Pancreas (tissue), 10 donors: ENCODE measurements around the gene PRKD1. TPM values are rescaled to one million over a fixed set of nuclear protein-coding genes. Genes with fewer than 3 reads are reported as not detected.

Source experiments
- ATAC-seq, 4 donors: fragments of 200-7000 bp; cut with Tn5 transposase; one replicate each; pipeline versions ENCODE4 v1.8.0 to v1.9.1; 2020; ENCODE audit warnings: mild to moderate bottlenecking in 4 of 4, moderate library complexity in 4 of 4
- DNase-seq, 6 donors: peaks; one replicate each; pipeline ENCODE4 v3.0.0-alpha.2; 2020
- FAIRE-seq: peaks from 2 replicates; lab custom pipeline; 2012; peaks lifted over from hg19 to GRCh38; lab: Jason Lieb, UNC
- H3K27ac ChIP-seq, 4 donors: fragments of 200-600 bp; sonication (generic); 1 replicate in 3 of 4; 2 replicates in 1 of 4; pipeline versions ENCODE4 v1.5.0 to v1.8.0; 2020
- H3K27me3 ChIP-seq, 4 donors: fragments of 200-600 bp; one replicate each; pipeline ENCODE4 v1.8.0; 2021
- H3K36me3 ChIP-seq, 3 donors: fragments of 200-600 bp; sonication (generic) in 1 of 3; one replicate each; pipeline versions ENCODE4 v1.5.0 to v1.8.0; 2020 to 2021
- H3K4me1 ChIP-seq, 3 donors: fragments of 200-600 bp; one replicate each; pipeline ENCODE4 v1.8.0; 2021
- H3K4me3 ChIP-seq, 4 donors: fragments of 200-600 bp; sonication (generic) in 2 of 4; one replicate each; pipeline versions ENCODE4 v1.5.0 to v1.8.0; 2020 to 2021
- H3K9me3 ChIP-seq, 4 donors: fragments of 200-600 bp; one replicate each; pipeline ENCODE4 v1.8.0; 2021
- CTCF ChIP-seq, 4 donors: fragments of 200-600 bp; sonication (generic) in 3 of 4; IDR thresholded peaks; one replicate each; pipeline versions ENCODE4 v1.5.0 to v1.8.0; 2021; ENCODE audit warnings: antibody characterized with exemption in 4 of 4
- WGBS, 2 donors: extraction: QIAGEN DNeasy Blood & Tissue Kit; methylation state at CpG; one replicate each; pipeline ENCODE4 v1.1.7; 2013; 5-methylcytosine and 5-hydroxymethylcytosine counted together
- intact Hi-C, 3 donors: fragments of 100-400 bp; cut with DNase I; formaldehyde crosslinking; loops; one replicate each; pipeline versions ENCODE4 v1.11.1 to v1.14.2; 2022
- polyA plus RNA-seq, 2 donors: library from polyadenylated mRNA; stranded (reverse); fragments of 200-250 nt; gene quantifications; one replicate each; pipeline ENCODE4 v1.2.3, GENCODE V29; 2013
- total RNA-seq, 6 donors: library from RNA; stranded (reverse); fragmentation: NEBNext Ultra II Directional in 4 of 6; extraction: Animal tissue kit (Norgen Biotek cat#: 25700) in 4 of 6; gene quantifications; one replicate each; pipeline versions ENCODE4 v1.2.1 to v1.2.4, GENCODE V29; 2021 to 2023
- donor health status: healthy with polysubstance abuse.
- donor health status: DM: no; HTN: no; CAD: no; lungs with moderate emphysema.
- donor health status: DM: no; HTN: no; CAD: no.
- donor health status: control.
- donor health status: control.
- donor health status: Bipolar disorder and iron deficiency.
- donor health status: DM: yes; HTN: yes; CAD: no.
- donor health status: DM: no; HTN: no; CAD: no.
- donor health status: DM: no; HTN: no; CAD: no.
- donor health status: DM: yes; HTN: yes; CAD: no.

Gene PRKD1
- total and polyA plus RNA-seq, 8 donors: 3.1 to 13.2 (median 4.2) TPM

DNA sequence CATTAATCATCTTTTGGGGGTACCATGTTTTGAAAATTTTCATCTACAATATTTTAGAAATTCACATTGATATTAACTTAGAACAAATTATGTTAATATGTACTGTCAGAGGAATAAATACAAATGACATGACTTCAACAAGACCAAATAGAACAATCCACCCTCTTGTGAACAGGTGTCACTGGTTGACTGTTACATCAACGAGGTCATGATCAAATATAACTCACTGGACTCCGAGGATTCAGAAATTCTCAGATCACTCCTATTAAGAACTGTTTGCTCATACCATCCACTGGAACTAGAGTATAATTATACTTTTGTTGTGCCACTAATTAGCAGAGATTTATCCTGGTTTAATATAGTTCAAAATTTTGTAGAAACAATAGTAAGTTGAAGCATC is 318.8 kb downstream of the PRKD1 start:
- no peak for FAIRE-seq
- no peak for TF ChIP-seq CTCF (IDR thresholded peaks at IDR 0.05)
- Histone ChIP-seq H3K9me3 (no peaks in the 10 kb centered on the region), H3K4me1 (peaks cover 0 to 11% (median 0%) of the 10 kb centered on the region in 3 donors), H3K36me3 (no peaks in the 10 kb centered on the region), H3K4me3 (no peak overlapping the region), H3K27ac (no peak overlapping the region), H3K27me3 (no peaks in the 10 kb centered on the region)
- no peak for DNase-seq
- WGBS, 2 donors: 96 to 98% methylated on average over 2 of the region's 2 CpGs
- no peak for ATAC-seq
- intact Hi-C loops: no loop called here

- Histone ChIP-seq H3K36me3 (no peaks in the 10 kb centered on the region), H3K9me3 (no peaks in the 10 kb centered on the region), H3K4me3 (no peak overlapping the region), H3K27me3 (no peaks in the 10 kb centered on the region), H3K27ac (no peak overlapping the region), H3K4me1 (peaks cover 0 to 11% (median 0%) of the 10 kb centered on the region in 3 donors)
- FAIRE-seq (no peak), DNase-seq (peak in 1 of 6 donors; percentile 10), ATAC-seq (peak in 3 of 4 donors; percentile 22 to 59 (median 35))
- no peak for TF ChIP-seq CTCF (IDR thresholded peaks at IDR 0.05)
- WGBS, 2 donors: 14 to 25% methylated on average over 5 of the region's 5 CpGs
- intact Hi-C loops: no loop called here
Measured at GRCh38 chr14:29607169-29607568, 320.5 kb downstream of the PRKD1 start.

GRCh38 chr14:29603696-29604095 is 324.0 kb downstream of the PRKD1 start:
- H3K4me1 ChIP-seq: peaks cover 0 to 16% (median 3%) of the 10 kb centered on the region in 3 donors
- no peak for TF ChIP-seq CTCF (IDR thresholded peaks at IDR 0.05)
- H3K4me3 ChIP-seq: no peak overlapping the region
- FAIRE-seq (no peak), ATAC-seq (no peak), DNase-seq (no peak)
- 94 to 95% methylated on average over 3 of the region's 3 CpGs for WGBS, 2 donors
- no peaks in the 10 kb centered on the region for H3K36me3 ChIP-seq
- no peak overlapping the region for H3K27ac ChIP-seq
- intact Hi-C loops: no loop called here
- H3K27me3 ChIP-seq: no peaks in the 10 kb centered on the region
- no peaks in the 10 kb centered on the region for H3K9me3 ChIP-seq

DNA sequence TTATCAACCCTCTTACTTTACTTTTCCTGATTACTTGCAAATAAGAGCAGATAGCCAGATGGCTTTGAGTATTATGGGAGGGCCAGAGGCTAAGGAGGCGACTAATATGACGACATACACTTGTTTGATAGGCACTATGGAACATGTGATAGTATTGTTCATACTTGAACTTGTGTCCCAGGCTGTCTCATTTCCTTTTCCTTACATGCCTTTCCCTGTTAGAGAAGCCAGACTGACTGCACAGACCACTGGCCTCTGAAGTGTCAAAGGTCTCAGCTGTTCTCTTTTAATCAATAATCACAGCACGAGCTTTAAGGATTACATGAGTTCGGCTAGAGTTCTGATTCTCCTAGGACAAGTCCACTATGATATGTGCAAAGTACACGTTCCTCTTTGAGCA is 326.0 kb downstream of the PRKD1 start:
- no peak for FAIRE-seq
- intact Hi-C loops: no loop called here
- DNase-seq: no peak
- 73 to 78% methylated on average over 5 of the region's 5 CpGs for WGBS, 2 donors
- H3K4me3 ChIP-seq: no peak overlapping the region
- no peak for TF ChIP-seq CTCF (IDR thresholded peaks at IDR 0.05)
- no peak overlapping the region for H3K27ac ChIP-seq
- no peaks in the 10 kb centered on the region for H3K9me3 ChIP-seq
- ATAC-seq: no peak
- H3K4me1 ChIP-seq: peaks cover 0 to 9% (median 3%) of the 10 kb centered on the region in 3 donors
- H3K36me3 ChIP-seq: no peaks in the 10 kb centered on the region
- H3K27me3 ChIP-seq: no peaks in the 10 kb centered on the region

DNA sequence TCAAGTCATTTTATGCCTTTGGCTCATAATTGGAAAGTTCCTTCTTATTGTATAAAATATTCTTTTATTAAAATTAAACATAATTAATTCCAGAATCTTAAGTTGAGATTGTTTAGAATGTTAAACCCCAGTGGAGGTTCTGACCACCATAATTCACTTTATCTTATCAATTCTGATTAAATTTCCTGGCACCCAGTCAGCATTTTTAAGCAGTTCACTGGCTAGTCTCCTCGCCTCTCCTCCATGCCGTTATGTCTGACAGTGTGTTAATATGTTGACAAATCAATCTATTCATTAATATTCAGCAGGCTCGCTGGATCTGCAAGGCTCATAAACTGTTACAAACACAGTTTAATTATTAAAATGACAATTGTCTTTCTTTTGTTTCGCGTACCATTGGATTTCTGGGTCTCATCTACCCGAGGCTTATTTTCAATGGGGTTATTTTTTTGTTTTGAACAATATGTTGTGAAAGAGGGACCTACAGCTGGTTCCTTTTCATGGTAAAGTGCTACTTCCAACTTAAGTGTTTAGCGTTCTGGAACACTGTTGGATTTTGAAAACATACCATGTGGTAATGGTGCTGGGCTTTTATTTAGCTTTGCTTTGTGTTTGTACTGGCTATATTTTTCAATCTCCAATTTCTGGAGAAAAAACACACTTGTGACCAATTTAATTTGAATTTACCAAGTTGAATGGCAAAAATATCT is 339.7 kb downstream of the PRKD1 start:
- no peaks in the 10 kb centered on the region for H3K36me3 ChIP-seq
- no peaks in the 10 kb centered on the region for H3K9me3 ChIP-seq
- no peaks in the 10 kb centered on the region for H3K27me3 ChIP-seq
- ATAC-seq: no peak
- no peak overlapping the region for H3K27ac ChIP-seq
- no peak for DNase-seq
- TF ChIP-seq CTCF (IDR thresholded peaks at IDR 0.05): no peak
- H3K4me1 ChIP-seq: peaks cover 0 to 7% (median 0%) of the 10 kb centered on the region in 3 donors
- no peak overlapping the region for H3K4me3 ChIP-seq
- intact Hi-C loops: no loop called here
- 62 to 65% methylated on average over 7 of the region's 7 CpGs for WGBS, 2 donors
- FAIRE-seq: no peak
